Myocyte (in vitro differentiated cells): ENCODE results near the gene LIPC. TPM values are rescaled to one million over a fixed set of nuclear protein-coding genes. Genes with fewer than 3 reads are reported as not detected.
A peak's percentile ranks its signal among the peaks of the same experiment; 100 is the strongest.

Experiments
- DNase-seq: peaks from one replicate; pipeline ENCODE4 v3.0.0-alpha.2; 2012; ENCODE audit warnings: low read depth
- total RNA-seq: library from RNA; depleted of rRNA; stranded (reverse); fragments of >200 nt; gene quantifications from 2 replicates; pipeline ENCODE4 v1.2.3, GENCODE V29; 2014

The LIPC gene
- total RNA-seq, 1 donor from 2014 or later = 1.0 TPM

GRCh38 chr15:58405865-58406264 is 25.9 kb upstream of the LIPC start:
- no peak for DNase-seq

- DNase-seq = no peak
These were observed 25.0 kb upstream of the LIPC start for GRCh38 chr15:58406811-58407210.

- no peak for DNase-seq
These were observed 24.5 kb upstream of the LIPC start for GRCh38 chr15:58407236-58407775.

- no peak for DNase-seq
These were observed 24.0 kb upstream of the LIPC start for GRCh38 chr15:58407778-58408177.

- no peak for DNase-seq
These were observed 21.9 kb upstream of the LIPC start for GRCh38 chr15:58409861-58410260.

- DNase-seq = peak; percentile 57
These were observed 21.4 kb upstream of the LIPC start for GRCh38 chr15:58410353-58410752.

- no peak for DNase-seq
These were observed 18.5 kb upstream of the LIPC start for GRCh38 chr15:58413253-58413652.

GRCh38 chr15:58415636-58416035 is 16.2 kb upstream of the LIPC start:
- DNase-seq = no peak

GRCh38 chr15:58416963-58417362 is 14.8 kb upstream of the LIPC start:
- no peak for DNase-seq

GRCh38 chr15:58418135-58418534 is 13.7 kb upstream of the LIPC start:
- no peak for DNase-seq

- no peak for DNase-seq
These were observed 11.8 kb upstream of the LIPC start for GRCh38 chr15:58419803-58420524.

- no peak for DNase-seq
These were observed 11.2 kb upstream of the LIPC start for GRCh38 chr15:58420579-58421043.

- DNase-seq = no peak
These were observed 8.6 kb upstream of the LIPC start for GRCh38 chr15:58423205-58423604.

- no peak for DNase-seq
These were observed 7.8 kb upstream of the LIPC start for GRCh38 chr15:58423831-58424608.

- DNase-seq = no peak
These were observed 7.1 kb upstream of the LIPC start for GRCh38 chr15:58424722-58425121.

GRCh38 chr15:58425185-58425584 is 6.6 kb upstream of the LIPC start:
- no peak for DNase-seq

- DNase-seq = no peak
These were observed 6.0 kb upstream of the LIPC start for GRCh38 chr15:58425834-58426233.

GRCh38 chr15:58426501-58426900 is 5.3 kb upstream of the LIPC start:
- DNase-seq = no peak

GRCh38 chr15:58427987-58428386 is 3.8 kb upstream of the LIPC start:
- no peak for DNase-seq

GRCh38 chr15:58430224-58430787 is 1.5 kb upstream of the LIPC start:
- DNase-seq = no peak

GRCh38 chr15:58432401-58432800 is 610 bp downstream of the LIPC start:
- no peak for DNase-seq
